Heart left ventricle (tissue), 13 donors: ENCODE data around the gene MTMR2.

Source experiments
- CTCF ChIP-seq, 12 donors: fragments of 200-600 bp; sonication (generic) in 4 of 12; IDR thresholded peaks; one replicate each; pipeline versions ENCODE4 v1.5.0 to v1.8.0; 2018 to 2022; ENCODE audit warnings: antibody characterized with exemption in 12 of 12, mild to moderate bottlenecking in 5 of 12
- POLR2A ChIP-seq, 2 donors: fragments of 450-650 bp; IDR thresholded peaks; one replicate each; pipeline ENCODE4 v1.6.1; 2017; ENCODE audit warnings: antibody characterized with exemption in 2 of 2, mild to moderate bottlenecking in 2 of 2, moderate library complexity in 2 of 2
- donor health status: ischemic (EF 13 %, LVEDD 7.1; RV severe dilation, severe dysfunction).
- donor health status: DM: no; HTN: yes; CAD: no.
- donor health status: DM: no; HTN: no; CAD: no.
- donor health status: ischemic (EF 25% LVEDD 6.9; RV normal size, moderate dysfunction).
- donor health status: ischemic (EF 25% LVEDD 5.7; RV mildly dilated, moderate dysfunction).
- donor health status: ischemic (EF 35%, LVEDD 5.7; RV mildly dilated, moderate dysfunction).
- donor health status: nonischemic (EF 11% LVEDD 7.7; RV severe dilation, severe dysfunction).
- donor health status: DM: yes; HTN: yes; CAD: no.
- donor health status: PGD.
- donor health status: ischemic (EF 29% LVEDD 5.4; RV normal size, mild dysfunction).
- donor health status: nonischemic (EF 23%, LVEDD 6.1; RV moderate dilation, normal function).

GRCh38 chr11:95888852-95889251, 35.1 kb downstream of the MTMR2 start:
- TF ChIP-seq CTCF (IDR thresholded peaks at IDR 0.05) = no peak
- TF ChIP-seq POLR2A (IDR thresholded peaks at IDR 0.05) = no peak
